HepG2 (cell line): ENCODE data around the gene MAGEC2.

Experiments
- BORCS8-MEF2B ChIP-seq: sonication (generic); formaldehyde crosslinking; IDR thresholded peaks from 2 replicates; pipeline ENCODE4 v1.8.0; 2022; ENCODE audit warnings: mild to moderate bottlenecking, missing genetic modification reagents
- CTCF ChIP-seq: sonication (generic); formaldehyde crosslinking; IDR thresholded peaks from 2 replicates; pipeline ENCODE4 v1.5.0; 2020; ENCODE audit warnings: mild to moderate bottlenecking, missing genetic modification reagents, moderate library complexity
- ESRRA ChIP-seq: sonication (generic); formaldehyde crosslinking; IDR thresholded peaks from 2 replicates; pipeline ENCODE4 v1.5.1; 2020; ENCODE audit warnings: mild to moderate bottlenecking, low read depth, missing genetic modification reagents
- GABPA ChIP-seq, 2 experiments: IDR thresholded peaks; 2 replicates each; pipeline ENCODE4 v1.6.1; 2011 to 2016; ENCODE audit warnings: low read depth in 2 of 2, low read length in 1 of 2, missing biosample characterization in 1 of 2, missing genetic modification characterization in 1 of 2
- KAT2B ChIP-seq: fragments of 150-350 bp; IDR thresholded peaks from 2 replicates; pipeline ENCODE4 v1.6.1; 2014; ENCODE audit warnings: low read depth, low read length, borderline replicate concordance
- MXD1 ChIP-seq: sonication (generic); formaldehyde crosslinking; IDR thresholded peaks from 2 replicates; pipeline ENCODE4 v1.4.0; 2020; ENCODE audit warnings: mild to moderate bottlenecking, missing genetic modification reagents
- RAD21 ChIP-seq: fragments of 450-650 bp; formaldehyde crosslinking; IDR thresholded peaks from 2 replicates; pipeline ENCODE4 v1.5.0; 2020; ENCODE audit warnings: mild to moderate bottlenecking
- SMC3 ChIP-seq: IDR thresholded peaks from 2 replicates; pipeline ENCODE4 v1.6.1; 2011; ENCODE audit warnings: low read length, improper control_type of control experiment
- YY1 ChIP-seq: IDR thresholded peaks from 2 replicates; pipeline ENCODE4 v1.6.1; 2011; ENCODE audit warnings: low read length, low read depth, moderate library complexity, mild to moderate bottlenecking; ENCODE audit not compliant: insufficient read depth, insufficient replicate concordance
- ZNF563 ChIP-seq: sonication (generic); formaldehyde crosslinking; IDR thresholded peaks from 2 replicates; pipeline ENCODE4 v1.8.0; 2022; ENCODE audit warnings: mild to moderate bottlenecking, moderate library complexity, missing genetic modification reagents

- no peak for TF ChIP-seq CTCF
- no peak for TF ChIP-seq KAT2B
- TF ChIP-seq BORCS8-MEF2B (CRISPR knock-in tag), result no peak
- TF ChIP-seq ZNF563 (CRISPR knock-in tag), result no peak
- TF ChIP-seq YY1, result no peak
- no peak for TF ChIP-seq ESRRA
- TF ChIP-seq SMC3, result no peak
- TF ChIP-seq MXD1 (CRISPR knock-in tag), result no peak
- TF ChIP-seq RAD21 (CRISPR knock-in tag), result no peak
- TF ChIP-seq GABPA (IDR thresholded peaks at IDR 0.05; ENCODE audit: low read depth, low read length), result no peak
- no peak for TF ChIP-seq GABPA (CRISPR knock-in tag; IDR thresholded peaks at IDR 0.05; ENCODE audit: low read depth)
Measured at GRCh38 chrX:142251202-142251601, 46.1 kb upstream of the MAGEC2 start.
